HEK293 (cell line): ENCODE data around the gene BRCA1.

Source experiments
- CTCF ChIA-PET: fragments of 350-600 bp; formaldehyde crosslinking; extraction: SDS; loops from one replicate; lab custom pipeline; 2021; ENCODE audit warnings: antibody characterized with exemption; lab: Yijun Ruan, JAX
- POLR2A ChIA-PET: fragments of 300-600 bp; formaldehyde crosslinking; extraction: SDS; loops from one replicate; lab custom pipeline; 2020; ENCODE audit warnings: antibody characterized with exemption, inconsistent platforms; lab: Yijun Ruan, JAX
- H3K27ac ChIP-seq: fragments of 200-500 bp; sonication (Bioruptor generic); 2 replicates; pipeline ENCODE4 v1.5.1; 2014; ENCODE audit warnings: low read depth, low read length, control low read depth, inconsistent platforms; ENCODE audit errors: extremely low read depth
- H3K36me3 ChIP-seq, 2 experiments: fragments of 200-500 bp in 1 of 2; sonication (Bioruptor generic) in 1 of 2; 1 replicate in 1 of 2; 2 replicates in 1 of 2; pipeline ENCODE4 v1.5.1; 2014 to 2017; ENCODE audit warnings: inconsistent platforms in 2 of 2, low read length in 2 of 2; ENCODE audit not compliant: control insufficient read depth in 2 of 2, insufficient read depth in 1 of 2
- H3K4me1 ChIP-seq: fragments of 200-500 bp; sonication (Bioruptor generic); 2 replicates; pipeline ENCODE4 v1.5.1; 2014; ENCODE audit warnings: mild to moderate bottlenecking, low read length, inconsistent platforms; ENCODE audit not compliant: control insufficient read depth, insufficient read depth
- H3K4me3 ChIP-seq: 2 replicates; pipeline ENCODE4 v1.5.1; 2011; ENCODE audit warnings: low read depth, mild to moderate bottlenecking, control low read depth, low read length, moderate library complexity
- H3K9me3 ChIP-seq: fragments of 200-500 bp; sonication (Bioruptor generic); 2 replicates; pipeline ENCODE4 v1.5.1; 2014; ENCODE audit warnings: low read depth, low read length, inconsistent platforms; ENCODE audit not compliant: control insufficient read depth, insufficient read depth
- GFI1B ChIP-seq: fragments of 450-650 bp; formaldehyde crosslinking; IDR thresholded peaks from 2 replicates; pipeline ENCODE4 v1.5.1; 2016; ENCODE audit warnings: missing biosample characterization, missing genetic modification characterization
- GLI2 ChIP-seq: fragments of 450-650 bp; formaldehyde crosslinking; IDR thresholded peaks from 2 replicates; pipeline ENCODE4; 2017; ENCODE audit warnings: missing biosample characterization, missing genetic modification characterization, low read depth, borderline replicate concordance
- KLF7 ChIP-seq: fragments of 450-650 bp; formaldehyde crosslinking; IDR thresholded peaks from 2 replicates; pipeline ENCODE4 v1.5.1; 2016; ENCODE audit warnings: missing biosample characterization, missing genetic modification characterization, borderline replicate concordance
- MZF1 ChIP-seq: fragments of 450-650 bp; formaldehyde crosslinking; IDR thresholded peaks from 2 replicates; pipeline ENCODE4 v1.5.1; 2017; ENCODE audit warnings: missing biosample characterization, missing genetic modification characterization, borderline replicate concordance
- SALL2 ChIP-seq: fragments of 450-650 bp; formaldehyde crosslinking; IDR thresholded peaks from 2 replicates; pipeline ENCODE4 v1.5.0; 2017; ENCODE audit warnings: missing biosample characterization, mild to moderate bottlenecking, missing genetic modification characterization, borderline replicate concordance
- SP2 ChIP-seq: fragments of 450-650 bp; formaldehyde crosslinking; IDR thresholded peaks from 2 replicates; pipeline ENCODE4 v1.5.1; 2016; ENCODE audit warnings: missing biosample characterization, missing genetic modification characterization
- ZNF214 ChIP-seq: fragments of 450-650 bp; formaldehyde crosslinking; IDR thresholded peaks from 2 replicates; pipeline ENCODE4 v1.5.1; 2017; ENCODE audit warnings: missing biosample characterization, mild to moderate bottlenecking, missing genetic modification characterization, borderline replicate concordance
- ZNF335 ChIP-seq: fragments of 450-650 bp; formaldehyde crosslinking; conservative IDR thresholded peaks from 2 replicates; pipeline ENCODE4 v1.5.1; 2016; ENCODE audit warnings: missing biosample characterization, missing genetic modification characterization
- ZNF341 ChIP-seq: fragments of 450-650 bp; formaldehyde crosslinking; IDR thresholded peaks from 2 replicates; pipeline ENCODE4; 2016; ENCODE audit warnings: low read depth, missing biosample characterization, missing genetic modification characterization
- ZNF350 ChIP-seq: fragments of 450-650 bp; formaldehyde crosslinking; IDR thresholded peaks from 2 replicates; pipeline ENCODE4 v1.5.0; 2017; ENCODE audit warnings: missing biosample characterization, mild to moderate bottlenecking, missing genetic modification characterization
- ZNF398 ChIP-seq: fragments of 450-650 bp; formaldehyde crosslinking; IDR thresholded peaks from 2 replicates; pipeline ENCODE4 v1.5.1; 2017; ENCODE audit warnings: missing biosample characterization, missing genetic modification characterization
- ZNF560 ChIP-seq: fragments of 450-650 bp; formaldehyde crosslinking; IDR thresholded peaks from 2 replicates; pipeline ENCODE4 v1.5.1; 2017; ENCODE audit warnings: missing biosample characterization, missing genetic modification characterization, borderline replicate concordance
- ZNF580 ChIP-seq: fragments of 450-650 bp; formaldehyde crosslinking; IDR thresholded peaks from 2 replicates; pipeline ENCODE4 v1.5.1; 2016; ENCODE audit warnings: missing biosample characterization, missing genetic modification characterization
- ZNF610 ChIP-seq: fragments of 450-650 bp; formaldehyde crosslinking; IDR thresholded peaks from 2 replicates; pipeline ENCODE4 v1.5.1; 2016; ENCODE audit warnings: missing biosample characterization, missing genetic modification characterization, borderline replicate concordance
- ZNF777 ChIP-seq: fragments of 450-650 bp; formaldehyde crosslinking; IDR thresholded peaks from 2 replicates; pipeline ENCODE4 v1.5.1; 2017; ENCODE audit warnings: missing biosample characterization, missing genetic modification characterization, borderline replicate concordance
- ZSCAN4 ChIP-seq: fragments of 450-650 bp; formaldehyde crosslinking; IDR thresholded peaks from 2 replicates; pipeline ENCODE4 v1.5.1; 2017; ENCODE audit warnings: missing biosample characterization, missing genetic modification characterization
- TF ChIP-seq, protein P1 (sequence below): fragments of 450-650 bp; formaldehyde crosslinking; IDR thresholded peaks from 2 replicates; pipeline ENCODE4 v1.5.1; 2016; ENCODE audit warnings: missing biosample characterization, missing genetic modification characterization
- TF ChIP-seq, protein P2 (sequence below): fragments of 450-650 bp; formaldehyde crosslinking; IDR thresholded peaks from 2 replicates; pipeline ENCODE4 v1.5.1; 2016; ENCODE audit warnings: missing biosample characterization, missing genetic modification characterization
- TF ChIP-seq, protein P3 (sequence below): fragments of 450-650 bp; formaldehyde crosslinking; IDR thresholded peaks from 2 replicates; pipeline ENCODE4 v1.5.1; 2016; ENCODE audit warnings: missing biosample characterization, missing genetic modification characterization
- TF ChIP-seq, protein P4 (sequence below): fragments of 450-650 bp; IDR thresholded peaks from 2 replicates; pipeline ENCODE4 v1.5.1; 2018; ENCODE audit warnings: missing biosample characterization, mild to moderate bottlenecking, missing genetic modification characterization

BRCA1 gene

GRCh38 chr17:43020789-43021740 lies 104.1 kb downstream of the BRCA1 start (continued):
- TF ChIP-seq, protein P1, sequence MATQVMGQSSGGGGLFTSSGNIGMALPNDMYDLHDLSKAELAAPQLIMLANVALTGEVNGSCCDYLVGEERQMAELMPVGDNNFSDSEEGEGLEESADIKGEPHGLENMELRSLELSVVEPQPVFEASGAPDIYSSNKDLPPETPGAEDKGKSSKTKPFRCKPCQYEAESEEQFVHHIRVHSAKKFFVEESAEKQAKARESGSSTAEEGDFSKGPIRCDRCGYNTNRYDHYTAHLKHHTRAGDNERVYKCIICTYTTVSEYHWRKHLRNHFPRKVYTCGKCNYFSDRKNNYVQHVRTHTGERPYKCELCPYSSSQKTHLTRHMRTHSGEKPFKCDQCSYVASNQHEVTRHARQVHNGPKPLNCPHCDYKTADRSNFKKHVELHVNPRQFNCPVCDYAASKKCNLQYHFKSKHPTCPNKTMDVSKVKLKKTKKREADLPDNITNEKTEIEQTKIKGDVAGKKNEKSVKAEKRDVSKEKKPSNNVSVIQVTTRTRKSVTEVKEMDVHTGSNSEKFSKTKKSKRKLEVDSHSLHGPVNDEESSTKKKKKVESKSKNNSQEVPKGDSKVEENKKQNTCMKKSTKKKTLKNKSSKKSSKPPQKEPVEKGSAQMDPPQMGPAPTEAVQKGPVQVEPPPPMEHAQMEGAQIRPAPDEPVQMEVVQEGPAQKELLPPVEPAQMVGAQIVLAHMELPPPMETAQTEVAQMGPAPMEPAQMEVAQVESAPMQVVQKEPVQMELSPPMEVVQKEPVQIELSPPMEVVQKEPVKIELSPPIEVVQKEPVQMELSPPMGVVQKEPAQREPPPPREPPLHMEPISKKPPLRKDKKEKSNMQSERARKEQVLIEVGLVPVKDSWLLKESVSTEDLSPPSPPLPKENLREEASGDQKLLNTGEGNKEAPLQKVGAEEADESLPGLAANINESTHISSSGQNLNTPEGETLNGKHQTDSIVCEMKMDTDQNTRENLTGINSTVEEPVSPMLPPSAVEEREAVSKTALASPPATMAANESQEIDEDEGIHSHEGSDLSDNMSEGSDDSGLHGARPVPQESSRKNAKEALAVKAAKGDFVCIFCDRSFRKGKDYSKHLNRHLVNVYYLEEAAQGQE (tag by site-specific recombination): no peak
- TF ChIP-seq MZF1 (no peak), ZNF580 (tag by site-specific recombination) (0 out of 2 replicates have a peak, but pooled peaks have one; percentile 28), ZNF350 (tag by site-specific recombination) (no peak), ZNF341 (tag by site-specific recombination) (no peak), GFI1B (tag by site-specific recombination) (no peak), SP2 (peak; percentile 39), ZNF214 (tag by site-specific recombination) (no peak), ZSCAN4 (no peak), SALL2 (tag by site-specific recombination) (no peak), ZNF777 (no peak; the same call in 1 of the 2 replicates), KLF7 (peak; percentile 65; the same call in 1 of the 2 replicates), GLI2 (tag by site-specific recombination) (no peak), ZNF335 (tag by site-specific recombination) (peak; percentile 98), ZNF560 (tag by site-specific recombination) (no peak), ZNF610 (tag by site-specific recombination) (no peak)
- TF ChIP-seq, protein P2, sequence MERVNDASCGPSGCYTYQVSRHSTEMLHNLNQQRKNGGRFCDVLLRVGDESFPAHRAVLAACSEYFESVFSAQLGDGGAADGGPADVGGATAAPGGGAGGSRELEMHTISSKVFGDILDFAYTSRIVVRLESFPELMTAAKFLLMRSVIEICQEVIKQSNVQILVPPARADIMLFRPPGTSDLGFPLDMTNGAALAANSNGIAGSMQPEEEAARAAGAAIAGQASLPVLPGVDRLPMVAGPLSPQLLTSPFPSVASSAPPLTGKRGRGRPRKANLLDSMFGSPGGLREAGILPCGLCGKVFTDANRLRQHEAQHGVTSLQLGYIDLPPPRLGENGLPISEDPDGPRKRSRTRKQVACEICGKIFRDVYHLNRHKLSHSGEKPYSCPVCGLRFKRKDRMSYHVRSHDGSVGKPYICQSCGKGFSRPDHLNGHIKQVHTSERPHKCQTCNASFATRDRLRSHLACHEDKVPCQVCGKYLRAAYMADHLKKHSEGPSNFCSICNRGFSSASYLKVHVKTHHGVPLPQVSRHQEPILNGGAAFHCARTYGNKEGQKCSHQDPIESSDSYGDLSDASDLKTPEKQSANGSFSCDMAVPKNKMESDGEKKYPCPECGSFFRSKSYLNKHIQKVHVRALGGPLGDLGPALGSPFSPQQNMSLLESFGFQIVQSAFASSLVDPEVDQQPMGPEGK (tag by site-specific recombination): peak; percentile 95
- TF ChIP-seq, all 188 proteins: peak for 25

GRCh38 chr17:43020030-43020621 lies 105.0 kb downstream of the BRCA1 start:
- TF ChIP-seq, protein P3, sequence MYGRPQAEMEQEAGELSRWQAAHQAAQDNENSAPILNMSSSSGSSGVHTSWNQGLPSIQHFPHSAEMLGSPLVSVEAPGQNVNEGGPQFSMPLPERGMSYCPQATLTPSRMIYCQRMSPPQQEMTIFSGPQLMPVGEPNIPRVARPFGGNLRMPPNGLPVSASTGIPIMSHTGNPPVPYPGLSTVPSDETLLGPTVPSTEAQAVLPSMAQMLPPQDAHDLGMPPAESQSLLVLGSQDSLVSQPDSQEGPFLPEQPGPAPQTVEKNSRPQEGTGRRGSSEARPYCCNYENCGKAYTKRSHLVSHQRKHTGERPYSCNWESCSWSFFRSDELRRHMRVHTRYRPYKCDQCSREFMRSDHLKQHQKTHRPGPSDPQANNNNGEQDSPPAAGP: no peak
- TF ChIP-seq ZNF398: peak; percentile 51; the same call in 1 of the 2 replicates
- TF ChIP-seq, protein P4, sequence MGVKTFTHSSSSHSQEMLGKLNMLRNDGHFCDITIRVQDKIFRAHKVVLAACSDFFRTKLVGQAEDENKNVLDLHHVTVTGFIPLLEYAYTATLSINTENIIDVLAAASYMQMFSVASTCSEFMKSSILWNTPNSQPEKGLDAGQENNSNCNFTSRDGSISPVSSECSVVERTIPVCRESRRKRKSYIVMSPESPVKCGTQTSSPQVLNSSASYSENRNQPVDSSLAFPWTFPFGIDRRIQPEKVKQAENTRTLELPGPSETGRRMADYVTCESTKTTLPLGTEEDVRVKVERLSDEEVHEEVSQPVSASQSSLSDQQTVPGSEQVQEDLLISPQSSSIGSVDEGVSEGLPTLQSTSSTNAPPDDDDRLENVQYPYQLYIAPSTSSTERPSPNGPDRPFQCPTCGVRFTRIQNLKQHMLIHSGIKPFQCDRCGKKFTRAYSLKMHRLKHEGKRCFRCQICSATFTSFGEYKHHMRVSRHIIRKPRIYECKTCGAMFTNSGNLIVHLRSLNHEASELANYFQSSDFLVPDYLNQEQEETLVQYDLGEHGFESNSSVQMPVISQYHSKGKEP (tag by site-specific recombination): no peak
- ChIA-PET POLR2A (interaction anchor here (0.5 to 3.0 kb wide), 4 partner anchors 8 to 511 kb away, joined by 3 to 36 read pairs (median 10); partner anchors contain the start of gene RPL27), CTCF (interaction anchor here (1.3 kb wide), 1 partner anchor 14 kb away, joined by 3 read pairs; no protein-coding TSS in a partner anchor)
- no peaks in the 10 kb centered on the region for H3K9me3 ChIP-seq
- H3K36me3 ChIP-seq: peaks cover 0 to 32% of the 10 kb centered on the region in 2 experiments; a peak in 2 of 3 replicates
- H3K4me1 ChIP-seq: peaks cover 12% of the 10 kb centered on the region
- H3K27ac ChIP-seq: no peak overlapping the region
- no peak overlapping the region for H3K4me3 ChIP-seq
